GM23338 (cell line): ENCODE measurements around the gene WDR53. TPM values are rescaled to one million over a fixed set of nuclear protein-coding genes. Genes with fewer than 3 reads are reported as not detected.

Source experiments
- ATAC-seq: fragments of 200-7000 bp; cut with Tn5 transposase; 3 replicates; pipeline ENCODE4 v1.9.1; 2020
- DNase-seq: peaks from one replicate; pipeline ENCODE4 v3.0.0-alpha.2; 2015; ENCODE audit warnings: low spot score
- H2AFZ ChIP-seq: fragments of 200-600 bp; sonication (generic); 2 replicates; pipeline ENCODE4 v1.8.0; 2016; ENCODE audit warnings: antibody characterized with exemption, mild to moderate bottlenecking, moderate library complexity
- H3F3A ChIP-seq: fragments of 200-600 bp; sonication (generic); replicated peaks from 2 replicates; pipeline ENCODE4 v1.8.0; 2017; ENCODE audit warnings: antibody characterized with exemption, mixed run types, low read depth
- H3K27ac ChIP-seq: fragments of 200-600 bp; sonication (generic); 2 replicates; pipeline ENCODE4 v1.6.1; 2016; ENCODE audit warnings: low read depth
- H3K27me3 ChIP-seq: fragments of 200-600 bp; sonication (generic); 2 replicates; pipeline ENCODE4 v1.8.0; 2016; ENCODE audit warnings: mild to moderate bottlenecking, mixed run types, moderate library complexity; ENCODE audit not compliant: insufficient read depth
- H3K36me3 ChIP-seq: fragments of 200-600 bp; sonication (generic); 2 replicates; pipeline ENCODE4 v1.8.0; 2016; ENCODE audit warnings: mild to moderate bottlenecking; ENCODE audit not compliant: insufficient read depth
- H3K4me1 ChIP-seq: fragments of 200-600 bp; sonication (generic); 2 replicates; pipeline ENCODE4 v1.8.0; 2016; ENCODE audit warnings: mild to moderate bottlenecking, moderate library complexity; ENCODE audit not compliant: insufficient read depth
- H3K4me2 ChIP-seq: fragments of 200-600 bp; sonication (generic); 2 replicates; pipeline ENCODE4 v1.7.1; 2017; ENCODE audit warnings: mixed run types
- H3K4me3 ChIP-seq: fragments of 200-600 bp; sonication (generic); 2 replicates; pipeline ENCODE4 v1.6.1; 2016; ENCODE audit warnings: mixed run types
- H3K79me2 ChIP-seq: fragments of 200-600 bp; sonication (generic); replicated peaks from 2 replicates; pipeline ENCODE4 v1.8.0; 2017; ENCODE audit warnings: mild to moderate bottlenecking; ENCODE audit not compliant: insufficient read depth
- H3K9me2 ChIP-seq: fragments of 200-600 bp; sonication (generic); 2 replicates; pipeline ENCODE4 v1.8.0; 2017; ENCODE audit not compliant: insufficient read depth
- H4K20me1 ChIP-seq: fragments of 200-600 bp; sonication (generic); replicated peaks from 2 replicates; pipeline ENCODE4 v1.8.0; 2017; ENCODE audit warnings: mild to moderate bottlenecking; ENCODE audit not compliant: insufficient read depth
- H3K27ac Mint-ChIP-seq: 2 replicates; pipeline ENCODE4 v1.8.0; 2020; ENCODE audit warnings: inconsistent platforms, mild to moderate bottlenecking, moderate library complexity, mixed read lengths
- H3K27me3 Mint-ChIP-seq: 3 replicates; pipeline ENCODE4 v1.8.0; 2022; ENCODE audit warnings: low read depth, mild to moderate bottlenecking, moderate library complexity, mixed read lengths, inconsistent platforms; ENCODE audit not compliant: insufficient read depth, poor library complexity
- H3K36me3 Mint-ChIP-seq: 3 replicates; pipeline ENCODE4 v1.8.0; 2021; ENCODE audit warnings: low read depth, mild to moderate bottlenecking, inconsistent platforms, moderate library complexity, mixed read lengths
- H3K4me1 Mint-ChIP-seq: 3 replicates; pipeline ENCODE4 v1.8.0; 2020; ENCODE audit warnings: mild to moderate bottlenecking, inconsistent platforms, mixed read lengths
- H3K4me3 Mint-ChIP-seq: 3 replicates; pipeline ENCODE4 v1.8.0; 2021; ENCODE audit warnings: moderate library complexity, mild to moderate bottlenecking, inconsistent platforms, mixed read lengths
- H3K9me3 Mint-ChIP-seq: 3 replicates; pipeline ENCODE4 v1.8.0; 2020; ENCODE audit warnings: moderate library complexity, mild to moderate bottlenecking, inconsistent platforms, mixed read lengths
- CREB1 ChIP-seq: fragments of 250-450 bp; sonication (Bioruptor Pico); IDR thresholded peaks from 2 replicates; pipeline ENCODE4 v1.5.0; 2020; ENCODE audit warnings: low read depth, mild to moderate bottlenecking, moderate library complexity
- CTCF ChIP-seq, 2 experiments: fragments of 200-600 bp in 1 of 2; sonication (generic) in 1 of 2; conservative IDR thresholded peaks; 2 replicates each; pipeline versions ENCODE4 v1.5.1 to v1.6.1; 2016 to 2017; ENCODE audit warnings: antibody characterized with exemption in 2 of 2, low read depth in 2 of 2, mild to moderate bottlenecking in 2 of 2, moderate library complexity in 1 of 2
- EZH2 ChIP-seq: fragments of 200-600 bp; sonication (generic); IDR thresholded peaks from one replicate; pipeline ENCODE4 v1.8.0; 2017; ENCODE audit warnings: antibody characterized with exemption, mild to moderate bottlenecking, low read depth; ENCODE audit not compliant: unreplicated experiment
- EZH2phosphoT487 ChIP-seq: fragments of 200-600 bp; sonication (generic); IDR thresholded peaks from one replicate; pipeline ENCODE4 v1.8.1; 2018; ENCODE audit warnings: antibody characterized with exemption; ENCODE audit not compliant: unreplicated experiment
- JUNB ChIP-seq: IDR thresholded peaks from one replicate; pipeline ENCODE4 v1.6.1; 2016; ENCODE audit warnings: antibody characterized with exemption; ENCODE audit not compliant: unreplicated experiment
- NANOG ChIP-seq: IDR thresholded peaks from 2 replicates; pipeline ENCODE4 v1.6.1; 2016; ENCODE audit warnings: antibody characterized with exemption, borderline replicate concordance
- POLR2AphosphoS5 ChIP-seq: IDR thresholded peaks from 2 replicates; pipeline ENCODE4 v1.6.1; 2016; ENCODE audit warnings: antibody characterized with exemption, low read depth
- REST ChIP-seq: IDR thresholded peaks from one replicate; pipeline ENCODE4 v1.6.1; 2018; ENCODE audit warnings: antibody characterized with exemption; ENCODE audit not compliant: unreplicated experiment
- STAT1 ChIP-seq: IDR thresholded peaks from one replicate; pipeline ENCODE4 v1.6.1; 2016; ENCODE audit warnings: antibody characterized with exemption; ENCODE audit not compliant: unreplicated experiment
- ZNF114 ChIP-seq: fragments of 250-450 bp; sonication (Bioruptor Pico); IDR thresholded peaks from 2 replicates; pipeline ENCODE4 v1.5.0; 2020; ENCODE audit warnings: mild to moderate bottlenecking, moderate library complexity
- ZNF331 ChIP-seq: fragments of 250-450 bp; sonication (Bioruptor Pico); IDR thresholded peaks from 2 replicates; pipeline ENCODE4 v1.5.0; 2020; ENCODE audit warnings: low read depth, mild to moderate bottlenecking, moderate library complexity
- ZNF462 ChIP-seq: fragments of 250-450 bp; sonication (Bioruptor Pico); IDR thresholded peaks from 2 replicates; pipeline ENCODE4 v1.5.0; 2020; ENCODE audit warnings: mild to moderate bottlenecking, moderate library complexity
- polyA plus RNA-seq: library from polyadenylated mRNA; unstranded; fragments of >200 nt; fragmentation: Nextera tagmentation; extraction: Ambion mirVana; gene quantifications from 2 replicates; pipeline ENCODE4 v1.2.1, GENCODE V29; 2016
- total RNA-seq: library from RNA; depleted of rRNA; stranded (reverse); fragments of >200 nt; shearing (Covaris generic); gene quantifications from 2 replicates; pipeline ENCODE4 v1.2.3, GENCODE V29; 2014
- TF ChIP-seq, protein P1 (sequence below): IDR thresholded peaks from 2 replicates; pipeline ENCODE4 v1.6.1; 2016; ENCODE audit warnings: antibody characterized with exemption

WDR53 gene
- total and polyA plus RNA-seq, 2 experiments from 2014 or later: 6.8 to 29.7 TPM

GRCh38 chr3:196600359-196600758 lies 32.0 kb upstream of the WDR53 start:
- Mint-ChIP-seq H3K36me3 (no peaks in the 10 kb centered on the region; the same call in 2 of the 3 replicates), H3K27me3 (peaks cover 5% of the 10 kb centered on the region), H3K9me3 (no peaks in the 10 kb centered on the region), H3K27ac (no peak overlapping the region), H3K4me1 (no peaks in the 10 kb centered on the region), H3K4me3 (no peak overlapping the region)
- ATAC-seq (no peak), DNase-seq (no peak)
- Histone ChIP-seq H3K9me2 (no peaks in the 10 kb centered on the region), H3K36me3 (no peaks in the 10 kb centered on the region), H3F3A (no peaks in the 10 kb centered on the region), H3K4me1 (no peaks in the 10 kb centered on the region), H3K27ac (no peak overlapping the region), H2AFZ (no peak overlapping the region), H3K27me3 (no peaks in the 10 kb centered on the region), H4K20me1 (no peaks in the 10 kb centered on the region), H3K4me2 (no peak overlapping the region), H3K79me2 (no peaks in the 10 kb centered on the region), H3K4me3 (no peak overlapping the region)
- TF ChIP-seq STAT1 (no peak), ZNF331 (CRISPR knock-in tag) (no peak), ZNF462 (no peak), ZNF114 (CRISPR knock-in tag) (no peak), CTCF (conservative IDR thresholded peaks at IDR 0.05; ENCODE audit: low read depth in 2 of 2) (no peak), REST (no peak), EZH2 (no peak), NANOG (no peak), JUNB (no peak), EZH2phosphoT487 (no peak), CREB1 (CRISPR knock-in tag) (no peak), POLR2AphosphoS5 (no peak)
- TF ChIP-seq, protein P1, sequence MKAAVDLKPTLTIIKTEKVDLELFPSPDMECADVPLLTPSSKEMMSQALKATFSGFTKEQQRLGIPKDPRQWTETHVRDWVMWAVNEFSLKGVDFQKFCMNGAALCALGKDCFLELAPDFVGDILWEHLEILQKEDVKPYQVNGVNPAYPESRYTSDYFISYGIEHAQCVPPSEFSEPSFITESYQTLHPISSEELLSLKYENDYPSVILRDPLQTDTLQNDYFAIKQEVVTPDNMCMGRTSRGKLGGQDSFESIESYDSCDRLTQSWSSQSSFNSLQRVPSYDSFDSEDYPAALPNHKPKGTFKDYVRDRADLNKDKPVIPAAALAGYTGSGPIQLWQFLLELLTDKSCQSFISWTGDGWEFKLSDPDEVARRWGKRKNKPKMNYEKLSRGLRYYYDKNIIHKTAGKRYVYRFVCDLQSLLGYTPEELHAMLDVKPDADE: no peak
